GM19239 (cell line): ENCODE results near the gene CCDC136.

ENCODE experiments used
- DNase-seq: peaks from one replicate; pipeline ENCODE4 v3.0.0; 2011; ENCODE audit warnings: low spot score; ENCODE audit not compliant: insufficient read length
- FAIRE-seq: peaks from 2 replicates; lab custom pipeline; 2011; peaks lifted over from hg19 to GRCh38; lab: Jason Lieb, UNC

CCDC136 gene

GRCh38 chr7:128830231-128831177, 38.7 kb downstream of the CCDC136 start, which contains the start of gene FLNC:
Gene FLNC (plus strand): TSS chr7:128830406. CDS start chr7:128830638, 232 bp downstream.
- DNase-seq = no peak
- no peak for FAIRE-seq

- no peak for FAIRE-seq
Observed at GRCh38 chr7:128831178-128831993, 39.6 kb downstream of the CCDC136 start.

DNA sequence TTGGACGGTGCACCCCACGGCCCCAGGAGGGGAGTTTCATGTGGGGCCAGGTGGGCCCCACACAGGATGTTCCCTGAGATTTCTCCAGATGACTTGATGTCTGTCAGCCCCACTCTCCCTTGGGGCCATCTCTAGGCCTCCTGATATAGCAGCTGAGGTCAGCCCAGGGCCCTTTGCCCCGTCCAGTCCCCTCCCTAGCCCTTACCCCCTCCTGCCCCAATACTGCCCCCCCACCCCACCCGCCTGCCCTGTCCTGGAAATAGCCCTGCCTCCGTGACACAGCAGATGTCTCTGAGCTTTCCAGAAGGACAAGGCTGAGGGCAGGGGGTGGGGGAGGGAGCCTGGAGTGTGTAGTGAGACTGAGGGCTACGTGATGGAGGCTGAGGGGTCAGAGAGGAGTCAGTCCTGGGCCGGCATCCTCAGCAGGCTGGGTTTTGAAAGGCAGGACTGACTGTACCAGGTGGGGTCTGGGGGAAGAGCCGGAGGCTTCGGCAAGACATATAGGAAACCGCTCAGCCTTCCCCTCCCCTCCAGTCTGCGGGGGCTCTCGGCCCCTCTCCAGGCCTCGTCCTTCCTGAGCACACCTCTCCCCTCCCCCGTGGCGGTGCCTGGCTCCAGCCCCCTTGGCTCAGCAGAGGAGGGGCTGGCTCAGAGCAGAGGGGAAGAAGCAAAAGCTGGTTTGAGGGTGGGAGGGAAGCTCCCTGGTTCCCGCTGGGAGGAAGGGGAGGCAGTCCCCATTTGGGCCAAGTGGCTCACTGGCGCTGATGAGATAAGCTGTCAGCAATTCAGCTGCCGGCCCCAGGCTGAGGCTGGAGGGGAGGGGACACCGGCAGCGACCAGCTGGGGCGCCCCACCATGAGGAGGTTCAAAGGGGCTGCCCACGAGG, 40.5 kb downstream of the CCDC136 start:
- FAIRE-seq = no peak
- no peak for DNase-seq

More at GRCh38 chr7:128831178-128831993, 39.6 kb downstream of the CCDC136 start:
- no peak for DNase-seq

DNA sequence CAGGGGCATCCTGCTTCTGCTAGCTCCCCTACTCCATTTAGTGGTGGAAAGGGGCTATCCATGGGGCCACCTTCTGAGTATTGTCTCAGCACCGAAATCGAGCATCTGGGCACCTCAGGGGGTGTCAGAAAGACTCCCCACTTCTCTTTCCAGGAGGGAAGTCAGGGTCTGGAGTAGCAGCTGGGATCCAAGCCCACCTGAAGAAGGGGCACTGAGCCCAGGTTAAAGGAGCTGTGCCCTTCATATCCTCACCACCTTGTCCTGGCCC, 41.0 kb downstream of the CCDC136 start:
- DNase-seq (no peak), FAIRE-seq (no peak)

GRCh38 chr7:128833148-128833945, 41.6 kb downstream of the CCDC136 start:
- DNase-seq (no peak), FAIRE-seq (no peak)

DNA sequence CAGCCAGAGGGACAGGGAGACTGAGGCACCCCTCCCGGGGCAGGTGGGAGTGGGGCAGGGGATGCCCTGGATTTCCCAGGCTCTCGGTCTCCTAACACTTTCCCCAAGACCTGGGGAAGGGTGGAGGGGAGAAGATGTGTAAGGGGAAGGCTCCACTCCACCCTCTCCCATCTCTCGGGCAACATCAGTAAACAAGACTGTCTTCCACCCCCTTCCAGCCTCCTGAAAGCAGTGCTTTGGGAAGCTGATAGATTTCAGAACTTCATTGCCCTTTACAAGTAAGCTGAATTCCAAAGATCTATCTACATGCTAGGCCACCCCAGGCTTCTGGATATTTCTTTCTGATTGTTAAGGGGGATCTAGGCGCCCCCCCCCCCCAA, 42.2 kb downstream of the CCDC136 start:
- FAIRE-seq = no peak
- DNase-seq = no peak

DNA sequence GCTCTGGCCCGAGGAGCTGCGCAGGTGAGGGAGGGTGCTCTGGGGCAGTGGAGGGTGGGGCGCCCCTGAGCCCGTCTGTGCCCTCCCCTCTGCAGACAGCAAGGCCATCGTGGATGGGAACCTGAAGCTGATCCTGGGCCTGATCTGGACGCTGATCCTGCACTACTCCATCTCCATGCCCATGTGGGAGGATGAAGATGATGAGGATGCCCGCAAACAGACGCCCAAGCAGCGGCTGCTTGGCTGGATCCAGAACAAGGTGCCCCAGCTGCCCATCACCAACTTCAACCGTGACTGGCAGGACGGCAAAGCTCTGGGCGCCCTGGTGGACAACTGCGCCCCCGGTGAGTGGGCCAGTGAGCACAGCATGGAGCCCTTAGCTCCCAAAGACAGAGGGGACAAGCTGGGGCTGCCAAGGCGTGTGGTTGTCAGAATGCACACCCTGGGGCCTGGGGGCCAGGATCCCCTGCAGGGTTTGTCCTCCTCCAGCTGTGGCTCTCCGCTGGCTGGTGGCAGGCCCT, 43.5 kb downstream of the CCDC136 start:
- FAIRE-seq (no peak), DNase-seq (no peak)

GRCh38 chr7:128835790-128836641, 44.2 kb downstream of the CCDC136 start:
- FAIRE-seq (no peak), DNase-seq (no peak)

DNA sequence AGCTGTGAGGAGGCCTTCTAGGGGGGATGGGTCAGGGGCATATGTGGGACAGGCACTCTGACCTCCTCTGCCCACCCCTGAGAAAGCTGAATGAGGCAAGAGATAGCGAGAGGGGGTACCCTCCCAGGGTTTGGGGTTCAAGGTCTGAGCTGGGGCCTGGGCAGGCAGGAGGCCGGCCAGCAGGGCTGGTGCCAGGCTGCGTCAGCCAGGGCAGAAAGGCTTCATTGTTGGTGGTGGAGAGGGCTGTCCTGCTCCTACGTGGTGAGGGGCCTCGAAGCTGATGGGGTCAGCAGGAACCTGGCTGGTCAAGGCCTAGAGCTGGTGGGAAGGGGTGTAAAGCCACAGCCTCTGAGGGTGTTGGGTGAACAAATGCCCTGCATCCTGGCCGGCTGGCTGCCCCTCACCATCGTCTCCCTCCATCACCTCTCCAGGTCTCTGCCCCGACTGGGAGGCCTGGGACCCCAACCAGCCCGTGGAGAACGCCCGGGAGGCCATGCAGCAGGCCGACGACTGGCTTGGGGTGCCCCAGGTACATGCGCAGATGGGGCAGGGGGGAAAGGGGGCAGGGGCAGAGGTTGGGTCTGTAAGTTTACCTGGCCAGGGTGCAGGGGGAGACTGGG, 45.1 kb downstream of the CCDC136 start:
- FAIRE-seq = no peak
- no peak for DNase-seq

DNA sequence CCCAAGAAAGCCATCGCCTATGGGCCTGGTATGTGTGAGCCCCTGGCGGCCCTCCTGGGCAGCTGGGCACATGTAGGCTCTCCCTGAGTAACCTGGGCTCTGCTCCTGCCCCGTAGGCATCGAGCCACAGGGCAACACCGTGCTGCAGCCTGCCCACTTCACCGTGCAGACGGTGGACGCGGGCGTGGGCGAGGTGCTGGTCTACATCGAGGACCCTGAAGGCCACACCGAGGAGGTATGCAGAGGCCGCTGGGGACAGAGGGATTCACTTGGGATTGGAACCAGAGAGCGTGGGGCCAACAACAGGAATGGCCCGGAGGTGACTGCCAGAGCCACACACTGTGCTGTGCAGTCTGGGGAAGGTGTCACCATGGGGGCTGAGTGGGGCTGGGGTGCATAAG, 45.8 kb downstream of the CCDC136 start:
- FAIRE-seq = no peak
- DNase-seq = no peak

DNA sequence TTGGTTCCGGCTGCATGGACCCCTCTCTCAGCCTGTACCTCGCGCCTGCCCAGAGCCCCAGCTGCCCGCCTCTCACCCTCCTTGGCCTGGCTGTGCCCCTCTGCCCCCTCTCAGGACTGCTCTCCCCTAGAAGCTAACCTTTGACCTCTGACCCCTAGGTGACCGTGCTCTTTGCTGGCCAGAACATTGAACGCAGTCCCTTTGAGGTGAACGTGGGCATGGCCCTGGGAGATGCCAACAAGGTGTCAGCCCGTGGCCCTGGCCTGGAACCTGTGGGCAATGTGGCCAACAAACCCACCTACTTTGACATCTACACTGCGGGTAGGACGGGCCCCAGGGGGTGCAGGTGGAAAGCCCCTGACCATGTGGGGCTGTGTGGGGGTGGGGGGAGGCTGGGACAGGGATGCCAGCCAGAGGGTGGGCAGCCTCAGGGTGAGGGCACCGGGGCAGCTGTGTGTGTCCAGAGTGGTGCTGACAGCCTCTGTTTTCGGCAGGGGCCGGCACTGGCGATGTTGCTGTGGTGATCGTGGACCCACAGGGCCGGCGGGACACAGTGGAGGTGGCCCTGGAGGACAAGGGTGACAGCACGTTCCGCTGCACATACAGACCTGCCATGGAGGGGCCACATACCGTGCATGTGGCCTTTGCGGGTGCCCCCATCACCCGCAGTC, 46.5 kb downstream of the CCDC136 start:
- FAIRE-seq (no peak), DNase-seq (no peak)

DNA sequence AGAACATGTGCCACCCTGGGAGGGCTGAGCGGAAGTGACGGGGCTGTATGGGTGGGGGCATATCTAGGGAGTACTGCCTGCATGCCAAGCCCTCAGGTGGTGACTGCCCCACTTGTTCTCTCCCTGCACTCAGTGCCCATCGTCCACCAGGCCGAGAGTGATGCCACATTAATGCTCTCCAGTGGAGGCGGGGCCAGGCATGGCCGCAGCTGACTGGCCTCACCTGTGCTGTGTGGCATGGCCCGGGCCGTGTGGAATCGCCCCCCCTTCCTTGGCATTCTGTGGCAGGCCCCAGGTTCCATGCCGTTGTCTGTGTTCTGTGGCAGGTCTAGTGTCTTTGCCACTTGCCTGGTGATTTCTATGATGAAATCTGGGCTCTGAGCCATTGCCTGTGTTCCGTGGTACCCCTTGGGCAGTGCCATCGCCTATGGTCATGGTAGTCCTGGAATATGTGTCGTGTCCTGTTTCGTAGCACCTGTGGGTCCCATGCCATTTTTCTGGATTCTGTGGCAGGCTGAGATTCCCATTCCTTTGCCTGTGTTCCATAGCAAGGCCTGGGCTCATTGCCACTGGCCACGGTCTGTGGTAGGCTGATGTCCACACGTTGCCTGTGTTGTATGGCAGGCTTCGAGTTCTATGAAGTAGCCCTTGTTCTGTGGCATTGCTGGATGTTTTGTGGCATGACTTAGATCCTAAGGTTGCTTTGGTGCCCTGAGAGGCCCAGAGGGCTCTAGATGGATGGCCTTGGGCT, 47.4 kb downstream of the CCDC136 start:
- DNase-seq (no peak), FAIRE-seq (no peak)

- DNase-seq (no peak), FAIRE-seq (no peak)
Observed at GRCh38 chr7:128839751-128840177, 48.0 kb downstream of the CCDC136 start.

DNA sequence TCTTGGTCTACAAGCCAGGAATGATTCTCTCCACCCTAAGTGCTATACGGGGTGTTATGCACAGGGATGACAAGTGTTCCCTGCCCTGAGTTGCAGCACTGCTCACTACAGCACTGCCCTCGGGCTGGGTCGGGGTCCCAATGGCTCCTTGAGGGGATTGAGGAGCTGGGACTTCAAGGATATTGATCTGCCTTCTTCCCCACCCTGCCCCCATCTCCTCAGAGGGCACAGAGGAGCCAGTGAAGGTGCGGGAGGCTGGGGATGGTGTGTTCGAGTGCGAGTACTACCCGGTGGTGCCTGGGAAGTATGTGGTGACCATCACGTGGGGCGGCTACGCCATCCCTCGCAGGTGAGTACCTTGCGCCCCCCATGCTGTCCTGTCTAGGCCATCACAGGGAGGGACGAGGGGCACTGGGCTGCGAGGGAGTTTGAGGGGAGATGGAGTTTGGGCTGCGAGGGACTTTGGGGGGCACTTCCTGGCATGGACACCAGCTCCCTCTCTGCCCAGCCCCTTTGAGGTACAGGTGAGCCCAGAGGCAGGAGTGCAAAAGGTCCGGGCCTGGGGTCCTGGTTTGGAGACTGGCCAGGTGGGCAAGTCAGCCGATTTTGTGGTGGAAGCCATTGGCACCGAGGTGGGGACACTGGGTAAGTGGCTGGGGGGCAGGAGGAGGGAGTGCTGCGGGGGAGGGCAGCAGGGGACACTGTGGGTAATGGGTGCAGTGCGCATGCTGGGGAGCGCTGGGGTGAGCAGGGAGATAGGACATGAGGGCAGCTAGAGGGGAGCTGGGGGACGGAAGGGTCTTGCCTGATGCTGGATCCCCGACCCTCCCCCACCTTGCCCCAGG, 48.8 kb downstream of the CCDC136 start:
- no peak for FAIRE-seq
- no peak for DNase-seq

- no peak for FAIRE-seq
- DNase-seq = no peak
Observed at GRCh38 chr7:128841171-128841690, 49.5 kb downstream of the CCDC136 start.
